HG03196 (cell line): ENCODE data around the gene NAXE.
"Not testable (repeated sequence)": the region's sequence is repeated elsewhere in the genome, so short reads cannot be mapped to it uniquely, and the experiment has no call there.

Source experiments
- ATAC-seq: cut with Tn5 transposase; IDR thresholded peaks from one replicate; pipeline ENCODE4 v1.9.1; 2021; ENCODE audit not compliant: unreplicated experiment

The NAXE gene

GRCh38 chr1:156566436-156566835, 25.1 kb upstream of the NAXE start:
- ATAC-seq, result no peak

GRCh38 chr1:156571261-156571852, 20.2 kb upstream of the NAXE start:
- ATAC-seq, result no peak

GRCh38 chr1:156571919-156572662, 19.5 kb upstream of the NAXE start, which contains the start of gene IQGAP3:
IQGAP3 (minus strand) TSS chr1:156572565; CDS start chr1:156572529, 36 bp downstream.
- peak; percentile 73 for ATAC-seq

- ATAC-seq, result no peak
Measured at GRCh38 chr1:156572663-156573018, 18.9 kb upstream of the NAXE start.

- no peak for ATAC-seq
Measured at GRCh38 chr1:156574039-156574633, 17.4 kb upstream of the NAXE start.

- no peak for ATAC-seq
Measured at GRCh38 chr1:156577550-156577949, 14.0 kb upstream of the NAXE start.

- ATAC-seq, result no peak
Measured at GRCh38 chr1:156578055-156578454, 13.5 kb upstream of the NAXE start.

- no peak for ATAC-seq
Measured at GRCh38 chr1:156579472-156579871, 12.1 kb upstream of the NAXE start, which contains the start of gene TTC24. TTC24 (plus strand) TSS chr1:156579723; CDS start chr1:156581365, 1,642 bp downstream.

- no peak for ATAC-seq
Measured at GRCh38 chr1:156581661-156582387, 9.8 kb upstream of the NAXE start.

- no peak for ATAC-seq
Measured at GRCh38 chr1:156582388-156583017, 9.1 kb upstream of the NAXE start.

- no peak for ATAC-seq
Measured at GRCh38 chr1:156583821-156584622, 7.6 kb upstream of the NAXE start.

- ATAC-seq, result no peak
Measured at GRCh38 chr1:156584813-156585212, 6.8 kb upstream of the NAXE start.

- ATAC-seq, result no peak
Measured at GRCh38 chr1:156586323-156586722, 5.3 kb upstream of the NAXE start.

GRCh38 chr1:156586892-156587477, 4.6 kb upstream of the NAXE start:
- ATAC-seq, result no peak

GRCh38 chr1:156587927-156588326, 3.6 kb upstream of the NAXE start:
- ATAC-seq, result not testable (repeated sequence)

GRCh38 chr1:156589546-156589945, 2.0 kb upstream of the NAXE start:
- ATAC-seq, result no peak

- ATAC-seq, result no peak
Measured at GRCh38 chr1:156590326-156591180, 1.0 kb upstream of the NAXE start.

GRCh38 chr1:156591181-156591431, 470 bp upstream of the NAXE start:
- ATAC-seq, result no peak
